HG03159 (cell line): Measurements from ENCODE around the gene PCDHB6.
"Not testable (repeated sequence)": the region's sequence is repeated elsewhere in the genome, so short reads cannot be mapped to it uniquely, and the experiment has no call there.

Experiments
- ATAC-seq: cut with Tn5 transposase; IDR thresholded peaks from one replicate; pipeline ENCODE4 v1.9.1; 2021; ENCODE audit warnings: mild to moderate bottlenecking, moderate library complexity; ENCODE audit not compliant: unreplicated experiment

The PCDHB6 gene

GRCh38 chr5:141157901-141158300 lies 8.0 kb downstream of the PCDHB6 start:
- not testable (repeated sequence) for ATAC-seq

- no peak for ATAC-seq
These were observed 22.7 kb downstream of the PCDHB6 start, which contains the start of gene PCDHB7 for GRCh38 chr5:141172381-141173204. PCDHB7 (plus strand) TSS chr5:141172644; CDS start chr5:141172836, 192 bp downstream.

- ATAC-seq: not testable (repeated sequence)
These were observed 24.6 kb downstream of the PCDHB6 start for GRCh38 chr5:141174291-141175104.

- ATAC-seq: no peak
These were observed 26.1 kb downstream of the PCDHB6 start for GRCh38 chr5:141175933-141176332.

GRCh38 chr5:141177577-141178191 lies 27.8 kb downstream of the PCDHB6 start, which contains the start of gene PCDHB8:
PCDHB8 (plus strand) TSS chr5:141177790; CDS start chr5:141178035, 245 bp downstream.
- not testable (repeated sequence) for ATAC-seq

GRCh38 chr5:141179371-141179770 lies 29.5 kb downstream of the PCDHB6 start:
- ATAC-seq: not testable (repeated sequence)

GRCh38 chr5:141179876-141180275 lies 30.0 kb downstream of the PCDHB6 start:
- not testable (repeated sequence) for ATAC-seq

GRCh38 chr5:141180313-141180712 lies 30.5 kb downstream of the PCDHB6 start:
- no peak for ATAC-seq

- ATAC-seq: no peak
These were observed 32.4 kb downstream of the PCDHB6 start, which contains the start of gene PCDHB16 for GRCh38 chr5:141182248-141182647. PCDHB16 (plus strand) TSS chr5:141182387; CDS start chr5:141182560, 173 bp downstream.

- ATAC-seq: not testable (repeated sequence)
These were observed 34.4 kb downstream of the PCDHB6 start for GRCh38 chr5:141184117-141184855.

- no peak for ATAC-seq
These were observed 37.1 kb downstream of the PCDHB6 start, which contains the start of gene PCDHB9 for GRCh38 chr5:141186897-141187512. PCDHB9 (plus strand) TSS chr5:141187161; CDS start chr5:141187319, 158 bp downstream.

- ATAC-seq: not testable (repeated sequence)
These were observed 38.8 kb downstream of the PCDHB6 start for GRCh38 chr5:141188682-141189081.

- ATAC-seq: not testable (repeated sequence)
These were observed 39.3 kb downstream of the PCDHB6 start for GRCh38 chr5:141189131-141189530.

- ATAC-seq: no peak
These were observed 42.4 kb downstream of the PCDHB6 start, which contains the start of gene PCDHB10 for GRCh38 chr5:141192110-141192725. PCDHB10 (plus strand) TSS chr5:141192353; CDS start chr5:141192553, 200 bp downstream.

- not testable (repeated sequence) for ATAC-seq
These were observed 44.5 kb downstream of the PCDHB6 start for GRCh38 chr5:141194332-141194731.

GRCh38 chr5:141196363-141196762 lies 46.5 kb downstream of the PCDHB6 start:
- no peak for ATAC-seq

GRCh38 chr5:141199359-141200235 lies 49.7 kb downstream of the PCDHB6 start, which contains the start of gene PCDHB11:
PCDHB11 (plus strand) TSS chr5:141199627; CDS start chr5:141199775, 148 bp downstream.
- no peak for ATAC-seq

GRCh38 chr5:141201126-141201525 lies 51.3 kb downstream of the PCDHB6 start:
- ATAC-seq: not testable (repeated sequence)
